HepG2 (cell line): ENCODE data around the gene MED20. TPM values are rescaled to one million over a fixed set of nuclear protein-coding genes. Genes with fewer than 3 reads are reported as not detected.

Experiments
- AHR ChIP-seq: IDR thresholded peaks from 2 replicates; pipeline ENCODE4 v1.6.1; 2018; ENCODE audit warnings: missing genetic modification reagents, missing compliant biosample characterization
- HMG20B ChIP-seq: conservative IDR thresholded peaks from 2 replicates; pipeline ENCODE4 v1.6.1; 2016; ENCODE audit warnings: missing genetic modification reagents, missing compliant biosample characterization
- ISL2 ChIP-seq: sonication (generic); formaldehyde crosslinking; IDR thresholded peaks from 2 replicates; pipeline ENCODE4 v1.5.0; 2020; ENCODE audit warnings: missing genetic modification reagents
- NFYC ChIP-seq: IDR thresholded peaks from 2 replicates; pipeline ENCODE4 v1.6.1; 2016; ENCODE audit warnings: missing genetic modification reagents, missing compliant biosample characterization
- PLRG1 ChIP-seq: fragments of 450-650 bp; conservative IDR thresholded peaks from 2 replicates; pipeline ENCODE4 v1.6.1; 2016
- RARG ChIP-seq: sonication (generic); formaldehyde crosslinking; IDR thresholded peaks from 2 replicates; pipeline ENCODE4 v1.4.0; 2020; ENCODE audit warnings: low read depth, mild to moderate bottlenecking, missing genetic modification reagents
- RFX5 ChIP-seq: IDR thresholded peaks from 2 replicates; pipeline ENCODE4 v1.6.1; 2011; ENCODE audit warnings: low read depth, low read length, improper control_type of control experiment
- RNF2 ChIP-seq: fragments of 450-650 bp; conservative IDR thresholded peaks from 2 replicates; pipeline ENCODE4 v1.6.1; 2016; ENCODE audit warnings: low read depth
- TCF7L2 ChIP-seq: IDR thresholded peaks from 2 replicates; pipeline ENCODE4 v1.6.1; 2011; ENCODE audit warnings: mild to moderate bottlenecking, low read depth, low read length, moderate library complexity
- TOPORS ChIP-seq: sonication (generic); formaldehyde crosslinking; IDR thresholded peaks from 2 replicates; pipeline ENCODE4 v1.8.0; 2023; ENCODE audit warnings: mild to moderate bottlenecking, missing genetic modification reagents
- ZBTB42 ChIP-seq: sonication (generic); formaldehyde crosslinking; IDR thresholded peaks from 2 replicates; pipeline ENCODE4 v1.5.0; 2020; ENCODE audit warnings: mild to moderate bottlenecking, missing genetic modification reagents
- ZNF101 ChIP-seq: sonication (generic); formaldehyde crosslinking; IDR thresholded peaks from 2 replicates; pipeline ENCODE4 v1.4.0; 2020; ENCODE audit warnings: mild to moderate bottlenecking, low read depth, missing genetic modification reagents, borderline replicate concordance
- polyA plus RNA-seq, 8 experiments: library from polyadenylated mRNA; depleted of rRNA in 3 of 8; stranded (reverse) in 7 of 8; unstranded in 1 of 8; fragments of >200 nt; fragmentation: Illumina TruSeq in 4 of 8; extraction: Trizol in 4 of 8; gene quantifications; 2 replicates each; pipeline versions ENCODE4 v1.2.1 to v1.2.3, GENCODE V29; 2011 to 2016; ENCODE audit warnings: low read depth in 4 of 8, missing spikeins in 1 of 8, mixed read lengths in 1 of 8; ENCODE audit not compliant: insufficient read depth in 1 of 8
- total RNA-seq, 5 experiments: library from RNA; depleted of rRNA; stranded (reverse); fragments of >200 nt; fragmentation: Illumina TruSeq; extraction: Trizol; gene quantifications; 2 replicates each; pipeline ENCODE4 v1.2.3, GENCODE V29; 2016; ENCODE audit warnings: low read depth in 1 of 5
- TF ChIP-seq, protein P1 (sequence below): sonication (generic); formaldehyde crosslinking; IDR thresholded peaks from 2 replicates; pipeline ENCODE4 v1.5.0; 2020; ENCODE audit warnings: missing genetic modification reagents
- TF ChIP-seq, protein P2 (sequence below): sonication (generic); formaldehyde crosslinking; IDR thresholded peaks from 2 replicates; pipeline ENCODE4 v1.9.0; 2022; ENCODE audit warnings: low read depth, missing genetic modification reagents
- TF ChIP-seq, protein P3 (sequence below): sonication (generic); formaldehyde crosslinking; IDR thresholded peaks from 2 replicates; pipeline ENCODE4 v1.5.0; 2020; ENCODE audit warnings: missing genetic modification reagents
- TF ChIP-seq, protein P4 (sequence below): sonication (generic); formaldehyde crosslinking; IDR thresholded peaks from 2 replicates; pipeline ENCODE4 v1.5.0; 2020; ENCODE audit warnings: mild to moderate bottlenecking, missing genetic modification reagents
- TF ChIP-seq, protein P5 (sequence below), 2 experiments: IDR thresholded peaks; 2 replicates each; pipeline ENCODE4 v1.6.1; 2011 to 2012; ENCODE audit warnings: low read length in 2 of 2, borderline replicate concordance in 1 of 2, low read depth in 1 of 2, mild to moderate bottlenecking in 1 of 2, moderate library complexity in 1 of 2
- TF ChIP-seq, protein P6 (sequence below): sonication (generic); formaldehyde crosslinking; IDR thresholded peaks from 2 replicates; pipeline ENCODE4 v1.4.0; 2020; ENCODE audit warnings: missing genetic modification reagents

MED20 gene
- total and polyA plus RNA-seq, 2 of the 13 experiments (the other 11 are each of a cell fraction or from before 2014, with no cell fraction given), result 28.1 to 41.1 TPM

DNA sequence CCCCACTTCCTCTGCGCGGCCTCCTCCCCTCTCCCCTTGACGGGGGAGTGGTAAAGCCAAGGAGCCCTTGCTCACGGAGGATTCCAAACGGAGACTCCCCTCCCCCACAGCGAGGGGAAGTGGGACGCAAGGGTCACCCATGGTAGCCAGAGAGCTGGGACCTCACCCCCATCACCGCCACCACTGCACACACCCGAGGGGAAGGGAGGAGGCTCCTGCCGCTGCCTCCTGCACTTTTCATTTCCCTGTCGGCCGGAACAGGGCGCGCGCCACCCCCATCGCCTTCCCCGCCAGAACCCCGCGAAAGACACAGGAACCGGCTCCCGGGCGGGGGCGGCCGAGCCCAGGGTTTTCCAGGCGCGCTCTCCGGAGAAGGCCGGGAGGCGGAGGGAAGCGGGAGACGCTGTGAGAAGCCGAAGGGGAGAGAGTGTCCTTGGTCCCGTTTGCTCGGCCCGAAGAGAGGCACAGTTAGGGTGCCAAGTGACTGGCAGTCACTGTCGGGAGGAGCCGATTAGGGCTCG, 19.9 kb upstream of the MED20 start (continued):
- TF ChIP-seq, protein P1, sequence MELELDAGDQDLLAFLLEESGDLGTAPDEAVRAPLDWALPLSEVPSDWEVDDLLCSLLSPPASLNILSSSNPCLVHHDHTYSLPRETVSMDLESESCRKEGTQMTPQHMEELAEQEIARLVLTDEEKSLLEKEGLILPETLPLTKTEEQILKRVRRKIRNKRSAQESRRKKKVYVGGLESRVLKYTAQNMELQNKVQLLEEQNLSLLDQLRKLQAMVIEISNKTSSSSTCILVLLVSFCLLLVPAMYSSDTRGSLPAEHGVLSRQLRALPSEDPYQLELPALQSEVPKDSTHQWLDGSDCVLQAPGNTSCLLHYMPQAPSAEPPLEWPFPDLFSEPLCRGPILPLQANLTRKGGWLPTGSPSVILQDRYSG (CRISPR knock-in tag), result no peak
- TF ChIP-seq, protein P2, sequence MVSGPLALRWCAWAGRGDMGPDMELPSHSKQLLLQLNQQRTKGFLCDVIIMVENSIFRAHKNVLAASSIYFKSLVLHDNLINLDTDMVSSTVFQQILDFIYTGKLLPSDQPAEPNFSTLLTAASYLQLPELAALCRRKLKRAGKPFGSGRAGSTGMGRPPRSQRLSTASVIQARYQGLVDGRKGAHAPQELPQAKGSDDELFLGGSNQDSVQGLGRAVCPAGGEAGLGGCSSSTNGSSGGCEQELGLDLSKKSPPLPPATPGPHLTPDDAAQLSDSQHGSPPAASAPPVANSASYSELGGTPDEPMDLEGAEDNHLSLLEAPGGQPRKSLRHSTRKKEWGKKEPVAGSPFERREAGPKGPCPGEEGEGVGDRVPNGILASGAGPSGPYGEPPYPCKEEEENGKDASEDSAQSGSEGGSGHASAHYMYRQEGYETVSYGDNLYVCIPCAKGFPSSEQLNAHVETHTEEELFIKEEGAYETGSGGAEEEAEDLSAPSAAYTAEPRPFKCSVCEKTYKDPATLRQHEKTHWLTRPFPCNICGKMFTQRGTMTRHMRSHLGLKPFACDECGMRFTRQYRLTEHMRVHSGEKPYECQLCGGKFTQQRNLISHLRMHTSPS (CRISPR knock-in tag), result no peak; the same call in 1 of the 2 replicates
- no peak for TF ChIP-seq ZNF101
- TF ChIP-seq, protein P3, sequence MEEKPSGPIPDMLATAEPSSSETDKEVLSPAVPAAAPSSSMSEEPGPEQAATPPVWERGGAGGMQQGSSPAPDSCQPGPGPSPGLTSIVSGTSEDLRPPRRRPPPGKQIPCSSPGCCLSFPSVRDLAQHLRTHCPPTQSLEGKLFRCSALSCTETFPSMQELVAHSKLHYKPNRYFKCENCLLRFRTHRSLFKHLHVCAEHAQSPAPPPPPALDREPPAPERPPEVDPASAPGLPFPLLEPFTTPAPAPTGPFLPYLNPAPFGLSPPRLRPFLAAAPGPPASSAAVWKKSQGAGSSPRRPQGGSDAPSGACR, result no peak
- TF ChIP-seq RFX5, result no peak
- no peak for TF ChIP-seq TCF7L2
- TF ChIP-seq, protein P4, sequence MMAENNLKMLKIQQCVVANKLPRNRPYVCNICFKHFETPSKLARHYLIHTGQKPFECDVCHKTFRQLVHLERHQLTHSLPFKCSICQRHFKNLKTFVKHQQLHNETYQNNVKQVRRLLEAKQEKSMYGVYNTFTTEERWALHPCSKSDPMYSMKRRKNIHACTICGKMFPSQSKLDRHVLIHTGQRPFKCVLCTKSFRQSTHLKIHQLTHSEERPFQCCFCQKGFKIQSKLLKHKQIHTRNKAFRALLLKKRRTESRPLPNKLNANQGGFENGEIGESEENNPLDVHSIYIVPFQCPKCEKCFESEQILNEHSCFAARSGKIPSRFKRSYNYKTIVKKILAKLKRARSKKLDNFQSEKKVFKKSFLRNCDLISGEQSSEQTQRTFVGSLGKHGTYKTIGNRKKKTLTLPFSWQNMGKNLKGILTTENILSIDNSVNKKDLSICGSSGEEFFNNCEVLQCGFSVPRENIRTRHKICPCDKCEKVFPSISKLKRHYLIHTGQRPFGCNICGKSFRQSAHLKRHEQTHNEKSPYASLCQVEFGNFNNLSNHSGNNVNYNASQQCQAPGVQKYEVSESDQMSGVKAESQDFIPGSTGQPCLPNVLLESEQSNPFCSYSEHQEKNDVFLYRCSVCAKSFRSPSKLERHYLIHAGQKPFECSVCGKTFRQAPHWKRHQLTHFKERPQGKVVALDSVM, result no peak
- no peak for TF ChIP-seq HMG20B (CRISPR knock-in tag)
- no peak for TF ChIP-seq RARG
- no peak for TF ChIP-seq RNF2
- TF ChIP-seq AHR (CRISPR knock-in tag), result 0 out of 2 replicates have a peak, but pooled peaks have one; percentile 32
- TF ChIP-seq TOPORS (CRISPR knock-in tag), result no peak
- TF ChIP-seq ZBTB42 (CRISPR knock-in tag), result peak; percentile 80; the same call in 1 of the 2 replicates
- TF ChIP-seq PLRG1, result no peak
- TF ChIP-seq, protein P5, sequence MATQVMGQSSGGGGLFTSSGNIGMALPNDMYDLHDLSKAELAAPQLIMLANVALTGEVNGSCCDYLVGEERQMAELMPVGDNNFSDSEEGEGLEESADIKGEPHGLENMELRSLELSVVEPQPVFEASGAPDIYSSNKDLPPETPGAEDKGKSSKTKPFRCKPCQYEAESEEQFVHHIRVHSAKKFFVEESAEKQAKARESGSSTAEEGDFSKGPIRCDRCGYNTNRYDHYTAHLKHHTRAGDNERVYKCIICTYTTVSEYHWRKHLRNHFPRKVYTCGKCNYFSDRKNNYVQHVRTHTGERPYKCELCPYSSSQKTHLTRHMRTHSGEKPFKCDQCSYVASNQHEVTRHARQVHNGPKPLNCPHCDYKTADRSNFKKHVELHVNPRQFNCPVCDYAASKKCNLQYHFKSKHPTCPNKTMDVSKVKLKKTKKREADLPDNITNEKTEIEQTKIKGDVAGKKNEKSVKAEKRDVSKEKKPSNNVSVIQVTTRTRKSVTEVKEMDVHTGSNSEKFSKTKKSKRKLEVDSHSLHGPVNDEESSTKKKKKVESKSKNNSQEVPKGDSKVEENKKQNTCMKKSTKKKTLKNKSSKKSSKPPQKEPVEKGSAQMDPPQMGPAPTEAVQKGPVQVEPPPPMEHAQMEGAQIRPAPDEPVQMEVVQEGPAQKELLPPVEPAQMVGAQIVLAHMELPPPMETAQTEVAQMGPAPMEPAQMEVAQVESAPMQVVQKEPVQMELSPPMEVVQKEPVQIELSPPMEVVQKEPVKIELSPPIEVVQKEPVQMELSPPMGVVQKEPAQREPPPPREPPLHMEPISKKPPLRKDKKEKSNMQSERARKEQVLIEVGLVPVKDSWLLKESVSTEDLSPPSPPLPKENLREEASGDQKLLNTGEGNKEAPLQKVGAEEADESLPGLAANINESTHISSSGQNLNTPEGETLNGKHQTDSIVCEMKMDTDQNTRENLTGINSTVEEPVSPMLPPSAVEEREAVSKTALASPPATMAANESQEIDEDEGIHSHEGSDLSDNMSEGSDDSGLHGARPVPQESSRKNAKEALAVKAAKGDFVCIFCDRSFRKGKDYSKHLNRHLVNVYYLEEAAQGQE (IDR thresholded peaks at IDR 0.05; ENCODE audit: borderline replicate concordance in 1 of 2, low read depth in 1 of 2, low read length in 2 of 2), result no peak
- no peak for TF ChIP-seq ISL2 (CRISPR knock-in tag)
- TF ChIP-seq NFYC (CRISPR knock-in tag), result no peak
- TF ChIP-seq, protein P6, sequence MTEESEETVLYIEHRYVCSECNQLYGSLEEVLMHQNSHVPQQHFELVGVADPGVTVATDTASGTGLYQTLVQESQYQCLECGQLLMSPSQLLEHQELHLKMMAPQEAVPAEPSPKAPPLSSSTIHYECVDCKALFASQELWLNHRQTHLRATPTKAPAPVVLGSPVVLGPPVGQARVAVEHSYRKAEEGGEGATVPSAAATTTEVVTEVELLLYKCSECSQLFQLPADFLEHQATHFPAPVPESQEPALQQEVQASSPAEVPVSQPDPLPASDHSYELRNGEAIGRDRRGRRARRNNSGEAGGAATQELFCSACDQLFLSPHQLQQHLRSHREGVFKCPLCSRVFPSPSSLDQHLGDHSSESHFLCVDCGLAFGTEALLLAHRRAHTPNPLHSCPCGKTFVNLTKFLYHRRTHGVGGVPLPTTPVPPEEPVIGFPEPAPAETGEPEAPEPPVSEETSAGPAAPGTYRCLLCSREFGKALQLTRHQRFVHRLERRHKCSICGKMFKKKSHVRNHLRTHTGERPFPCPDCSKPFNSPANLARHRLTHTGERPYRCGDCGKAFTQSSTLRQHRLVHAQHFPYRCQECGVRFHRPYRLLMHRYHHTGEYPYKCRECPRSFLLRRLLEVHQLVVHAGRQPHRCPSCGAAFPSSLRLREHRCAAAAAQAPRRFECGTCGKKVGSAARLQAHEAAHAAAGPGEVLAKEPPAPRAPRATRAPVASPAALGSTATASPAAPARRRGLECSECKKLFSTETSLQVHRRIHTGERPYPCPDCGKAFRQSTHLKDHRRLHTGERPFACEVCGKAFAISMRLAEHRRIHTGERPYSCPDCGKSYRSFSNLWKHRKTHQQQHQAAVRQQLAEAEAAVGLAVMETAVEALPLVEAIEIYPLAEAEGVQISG, result no peak; the same call in 1 of the 2 replicates
